GM18951 (cell line): ENCODE measurements around the gene GABARAPL2.

ENCODE experiments used
- POLR2A ChIP-seq: IDR thresholded peaks from 4 replicates; pipeline ENCODE4 v1.6.1; 2011; ENCODE audit warnings: mild to moderate bottlenecking; ENCODE audit not compliant: insufficient read length, insufficient read depth; ENCODE audit errors: extremely low read depth
- in situ Hi-C: fragments of 300-500 bp; cut with MboI; formaldehyde crosslinking; loops from one replicate; pipeline ENCODE4 v1.12.0; 2022; ENCODE audit warnings: low sequenced_read_pairs, mixed read lengths, inconsistent platforms; ENCODE audit not compliant: unreplicated experiment

The GABARAPL2 gene

GRCh38 chr16:75617121-75617520 lies 50.9 kb downstream of the GABARAPL2 start:
- in situ Hi-C loops = no loop called here
- TF ChIP-seq POLR2A = no peak

- in situ Hi-C loops = no loop called here
- no peak for TF ChIP-seq POLR2A
These were observed 52.6 kb downstream of the GABARAPL2 start for GRCh38 chr16:75618780-75619179.

GRCh38 chr16:75620326-75621169 lies 54.4 kb downstream of the GABARAPL2 start:
- in situ Hi-C loops = no loop called here

GRCh38 chr16:75621170-75621477 lies 54.9 kb downstream of the GABARAPL2 start:
- in situ Hi-C loops = no loop called here

More at GRCh38 chr16:75620326-75621169, 54.4 kb downstream of the GABARAPL2 start:
- TF ChIP-seq POLR2A = no peak

GRCh38 chr16:75622761-75623605 lies 56.8 kb downstream of the GABARAPL2 start, which contains the start of gene ADAT1:
Gene ADAT1 (minus strand): TSS chr16:75623281. CDS start chr16:75620799, 2,482 bp downstream.
- in situ Hi-C loops = no loop called here
- peak; percentile 89 for TF ChIP-seq POLR2A

More at GRCh38 chr16:75621170-75621477, 54.9 kb downstream of the GABARAPL2 start:
- TF ChIP-seq POLR2A = no peak

GRCh38 chr16:75624921-75625334 lies 58.7 kb downstream of the GABARAPL2 start:
- in situ Hi-C loops = no loop called here

GRCh38 chr16:75626806-75627205 lies 60.6 kb downstream of the GABARAPL2 start:
- in situ Hi-C loops = no loop called here
- no peak for TF ChIP-seq POLR2A

More at GRCh38 chr16:75624921-75625334, 58.7 kb downstream of the GABARAPL2 start:
- no peak for TF ChIP-seq POLR2A
